H1 (cell line): ENCODE data around the gene C19orf38. TPM values are rescaled to one million over a fixed set of nuclear protein-coding genes. Genes with fewer than 3 reads are reported as not detected.

Experiments
- CTCF ChIA-PET: fragments of 300-600 bp; sonication (Branson Sonifier 250); formaldehyde crosslinking; loops from one replicate; lab custom pipeline; 2021; ENCODE audit not compliant: partially characterized antibody; lab: Charles Lee
- POLR2A ChIA-PET: fragments of 300-600 bp; sonication (Branson Sonifier 250); formaldehyde crosslinking; loops from one replicate; lab custom pipeline; 2021; ENCODE audit warnings: inconsistent platforms; ENCODE audit not compliant: partially characterized antibody; lab: Charles Lee
- DNase-seq, 2 experiments: peaks; one replicate each; pipeline versions ENCODE4 v3.0.0 to v3.0.0-alpha.2; 2010 to 2022; ENCODE audit warnings: low spot score in 2 of 2, low read depth in 1 of 2, mixed read lengths in 1 of 2
- FAIRE-seq: peaks from 2 replicates; lab custom pipeline; 2011; peaks lifted over from hg19 to GRCh38; lab: Jason Lieb, UNC
- H2AFZ ChIP-seq: 2 replicates; pipeline ENCODE4 v1.8.1; 2012; ENCODE audit warnings: low read length, inconsistent platforms
- H2AK5ac ChIP-seq: 2 replicates; pipeline ENCODE4 v1.6.1; 2013; ENCODE audit warnings: low read depth, low read length
- H2BK120ac ChIP-seq: replicated peaks from 2 replicates; pipeline ENCODE3; 2013; ENCODE audit warnings: low read depth, low read length, inconsistent platforms
- H2BK12ac ChIP-seq: 2 replicates; pipeline ENCODE4 v1.6.1; 2013; ENCODE audit warnings: low read depth, low read length
- H2BK15ac ChIP-seq: 2 replicates; pipeline ENCODE4 v1.6.1; 2013; ENCODE audit warnings: low read length
- H2BK20ac ChIP-seq: 2 replicates; pipeline ENCODE4 v1.6.1; 2013; ENCODE audit warnings: low read length
- H2BK5ac ChIP-seq: 2 replicates; pipeline ENCODE4 v1.6.1; 2013; ENCODE audit warnings: low read depth, low read length
- H3K14ac ChIP-seq: 2 replicates; pipeline ENCODE4 v1.6.1; 2013; ENCODE audit warnings: inconsistent platforms; ENCODE audit not compliant: insufficient read length
- H3K18ac ChIP-seq: 2 replicates; pipeline ENCODE4 v1.6.1; 2013; ENCODE audit warnings: low read length; ENCODE audit errors: extremely low read depth
- H3K23ac ChIP-seq: 2 replicates; pipeline ENCODE4 v1.6.1; 2013; ENCODE audit warnings: inconsistent platforms; ENCODE audit not compliant: insufficient read length
- H3K23me2 ChIP-seq: 2 replicates; pipeline ENCODE4 v1.6.1; 2013; ENCODE audit warnings: low read depth, low read length
- H3K27ac ChIP-seq: 2 replicates; pipeline ENCODE4 v1.6.1; 2011; ENCODE audit warnings: low read depth, low read length, inconsistent platforms
- H3K27me3 ChIP-seq, 4 experiments: replicated peaks in 1 of 4; 1 replicate in 1 of 4; 2 replicates in 3 of 4; pipeline versions ENCODE4 v1.6.1 to v1.8.1; 2011 to 2013; ENCODE audit warnings: low read length in 3 of 4, mild to moderate bottlenecking in 3 of 4, inconsistent platforms in 2 of 4, mixed read lengths in 2 of 4, moderate library complexity in 1 of 4; ENCODE audit not compliant: control insufficient read depth in 3 of 4, insufficient read depth in 3 of 4; ENCODE audit errors: extremely low read depth in 1 of 4
- H3K36me3 ChIP-seq, 4 experiments: 2 replicates each; pipeline versions ENCODE4 v1.6.1 to v1.8.1; 2011 to 2013; ENCODE audit warnings: mild to moderate bottlenecking in 4 of 4, low read length in 3 of 4, moderate library complexity in 2 of 4, control low read depth in 1 of 4, inconsistent platforms in 1 of 4; ENCODE audit not compliant: insufficient read depth in 4 of 4, control insufficient read depth in 2 of 4
- H3K4ac ChIP-seq: replicated peaks from 2 replicates; pipeline ENCODE3; 2013; ENCODE audit warnings: low read length, low read depth, mixed read lengths, inconsistent platforms; ENCODE audit not compliant: insufficient read length
- H3K4me1 ChIP-seq, 4 experiments: replicated peaks in 1 of 4; 1 replicate in 1 of 4; 2 replicates in 3 of 4; pipeline versions ENCODE4 v1.6.1 to v1.8.1; 2011 to 2013; ENCODE audit warnings: low read length in 3 of 4, inconsistent platforms in 2 of 4, mixed read lengths in 1 of 4; ENCODE audit not compliant: insufficient read depth in 4 of 4, control insufficient read depth in 3 of 4
- H3K4me2 ChIP-seq, 2 experiments: 2 replicates each; pipeline versions ENCODE4 v1.6.1 to v1.8.1; 2011 to 2013; ENCODE audit warnings: low read depth in 2 of 2, low read length in 2 of 2, control low read depth in 1 of 2, inconsistent platforms in 1 of 2, mild to moderate bottlenecking in 1 of 2; ENCODE audit not compliant: insufficient read depth in 1 of 2
- H3K4me3 ChIP-seq, 4 experiments: fragments of 200-600, 300-600 bp in 1 of 4; sonication (generic), shearing (Covaris generic), sonication (Bioruptor Twin) in 1 of 4; 2 replicates each; pipeline versions ENCODE4 v1.5.1 to v1.8.1; 2011 to 2016; ENCODE audit warnings: low read length in 4 of 4, low read depth in 3 of 4, control low read depth in 2 of 4, inconsistent platforms in 2 of 4, mild to moderate bottlenecking in 2 of 4, mixed read lengths in 1 of 4, moderate library complexity in 1 of 4; ENCODE audit not compliant: insufficient read depth in 2 of 4; ENCODE audit errors: extremely low read depth in 1 of 4
- H3K56ac ChIP-seq: replicated peaks from 2 replicates; pipeline ENCODE3; 2013; ENCODE audit warnings: low read depth, mild to moderate bottlenecking, mixed read lengths, low read length, inconsistent platforms; ENCODE audit not compliant: insufficient read length
- H3K79me1 ChIP-seq: 2 replicates; pipeline ENCODE4 v1.6.1; 2013; ENCODE audit warnings: low read depth, low read length, control low read depth
- H3K79me2 ChIP-seq, 2 experiments: 2 replicates each; pipeline versions ENCODE4 v1.6.1 to v1.8.1; 2012 to 2013; ENCODE audit warnings: low read length in 2 of 2, mild to moderate bottlenecking in 2 of 2, inconsistent platforms in 1 of 2; ENCODE audit not compliant: insufficient read depth in 2 of 2, control insufficient read depth in 1 of 2
- H3K9ac ChIP-seq, 4 experiments: replicated peaks in 1 of 4; 1 replicate in 1 of 4; 2 replicates in 3 of 4; pipeline versions ENCODE4 v1.6.1 to v1.8.1; 2011 to 2013; ENCODE audit warnings: low read depth in 3 of 4, low read length in 3 of 4, control low read depth in 2 of 4, mild to moderate bottlenecking in 2 of 4, moderate library complexity in 2 of 4, inconsistent platforms in 1 of 4; ENCODE audit errors: extremely low read depth in 1 of 4
- H3K9me3 ChIP-seq, 2 experiments: 2 replicates each; pipeline versions ENCODE4 v1.6.1 to v1.8.1; 2012 to 2013; ENCODE audit warnings: mild to moderate bottlenecking in 2 of 2, moderate library complexity in 2 of 2, control low read depth in 1 of 2, inconsistent platforms in 1 of 2, low read depth in 1 of 2, low read length in 1 of 2, mixed read lengths in 1 of 2; ENCODE audit not compliant: insufficient read depth in 2 of 2
- H4K20me1 ChIP-seq, 2 experiments: replicated peaks in 1 of 2; 2 replicates each; pipeline versions ENCODE3 to v1.8.1; 2011 to 2013; ENCODE audit warnings: inconsistent platforms in 2 of 2, low read length in 2 of 2, mild to moderate bottlenecking in 1 of 2; ENCODE audit not compliant: insufficient read depth in 2 of 2, control insufficient read depth in 1 of 2
- H4K5ac ChIP-seq: 2 replicates; pipeline ENCODE4 v1.6.1; 2013; ENCODE audit warnings: low read length, low read depth, mixed read lengths, inconsistent platforms; ENCODE audit not compliant: insufficient read length
- H4K8ac ChIP-seq: 2 replicates; pipeline ENCODE4 v1.8.0; 2013; ENCODE audit warnings: mild to moderate bottlenecking, moderate library complexity, low read length, inconsistent platforms; ENCODE audit not compliant: insufficient read depth; ENCODE audit errors: extremely low read depth
- H4K91ac ChIP-seq: replicated peaks from 2 replicates; pipeline ENCODE3; 2013; ENCODE audit warnings: low read length, mixed read lengths, inconsistent platforms; ENCODE audit not compliant: insufficient read length
- BRCA1 ChIP-seq: IDR thresholded peaks from 2 replicates; pipeline ENCODE4 v1.6.1; 2012; ENCODE audit warnings: low read depth, low read length, improper control_type of control experiment
- CHD2 ChIP-seq: IDR thresholded peaks from 2 replicates; pipeline ENCODE4 v1.6.1; 2012; ENCODE audit warnings: low read length, improper control_type of control experiment
- EGR1 ChIP-seq: IDR thresholded peaks from 2 replicates; pipeline ENCODE4 v1.6.1; 2011; ENCODE audit warnings: low read depth, low read length, borderline replicate concordance
- KDM4A ChIP-seq: IDR thresholded peaks from one replicate; pipeline ENCODE4 v1.7.1; 2012; ENCODE audit warnings: low read depth, mild to moderate bottlenecking, moderate library complexity, low read length, inconsistent platforms; ENCODE audit not compliant: severe bottlenecking
- RAD21 ChIP-seq, 2 experiments: IDR thresholded peaks in 1 of 2; conservative IDR thresholded peaks in 1 of 2; 2 replicates each; pipeline ENCODE4 v1.6.1; 2011; ENCODE audit warnings: low read depth in 2 of 2, low read length in 2 of 2, improper control_type of control experiment in 1 of 2, inconsistent platforms in 1 of 2, mild to moderate bottlenecking in 1 of 2, moderate library complexity in 1 of 2
- RNF2 ChIP-seq: fragments of 200-900, 300-1000 bp; sonication (generic); IDR thresholded peaks from 2 replicates; pipeline ENCODE4 v1.7.1; 2016; ENCODE audit warnings: borderline replicate concordance, low read depth, mild to moderate bottlenecking, antibody characterized with exemption, low read length; ENCODE audit not compliant: poor library complexity, severe bottlenecking; ENCODE audit errors: missing control alignments
- SIRT6 ChIP-seq: IDR thresholded peaks from one replicate; pipeline ENCODE4 v1.7.1; 2012; ENCODE audit warnings: low read length, inconsistent platforms
- SP1 ChIP-seq: IDR thresholded peaks from 2 replicates; pipeline ENCODE4 v1.6.1; 2011; ENCODE audit warnings: low read depth, low read length
- SP4 ChIP-seq: IDR thresholded peaks from 2 replicates; pipeline ENCODE4 v1.6.1; 2012; ENCODE audit warnings: low read length, inconsistent platforms
- SRF ChIP-seq: IDR thresholded peaks from 2 replicates; pipeline ENCODE4 v1.6.1; 2011; ENCODE audit warnings: mild to moderate bottlenecking, low read depth, low read length, moderate library complexity
- TAF7 ChIP-seq: optimal IDR thresholded peaks from 2 replicates; pipeline ENCODE3; 2011; ENCODE audit warnings: low read depth, mild to moderate bottlenecking, inconsistent platforms, low read length, moderate library complexity, borderline replicate concordance
- WGBS, 2 experiments: shearing (Covaris generic) in 1 of 2; methylation state at CpG; one replicate each; pipeline versions ENCODE4 v1.1.6 to v1.1.7; 2013 to 2015; ENCODE audit warnings: low lambda C conversion rate in 2 of 2, mixed read lengths in 2 of 2, inconsistent platforms in 1 of 2, low coverage in 1 of 2, missing lambda C conversion rate in 1 of 2; ENCODE audit not compliant: insufficient replicate concordance in 2 of 2, insufficient coverage in 1 of 2, insufficient read length in 1 of 2; ENCODE audit errors: extremely low coverage in 1 of 2, missing lambda C conversion rate in 1 of 2; 5-methylcytosine and 5-hydroxymethylcytosine counted together
- polyA plus RNA-seq, 7 experiments: library from polyadenylated mRNA; depleted of rRNA in 3 of 7; stranded (reverse) in 5 of 7; unstranded in 2 of 7; fragments of >200 nt in 5 of 7; fragments of 200-250 nt in 2 of 7; gene quantifications; 1 replicate in 5 of 7; 2 replicates in 1 of 7; 4 replicates in 1 of 7; pipeline versions ENCODE4 v1.2.1 to v1.2.3, GENCODE V29; 2011 to 2013; ENCODE audit warnings: missing spikeins in 2 of 7, mixed read lengths in 2 of 7
- total RNA-seq: library from RNA; stranded (reverse); fragmentation: NEBNext Ultra II Directional; extraction: Animal tissue kit (Norgen Biotek cat#: 25700); gene quantifications from 2 replicates; pipeline ENCODE4 v1.2.1, GENCODE V29; 2021

The C19orf38 gene
- total and polyA plus RNA-seq, 2 of the 8 experiments (the other 6 are each of a cell fraction or from before 2014, with no cell fraction given), result 0.53 TPM; not detected in 1

DNA sequence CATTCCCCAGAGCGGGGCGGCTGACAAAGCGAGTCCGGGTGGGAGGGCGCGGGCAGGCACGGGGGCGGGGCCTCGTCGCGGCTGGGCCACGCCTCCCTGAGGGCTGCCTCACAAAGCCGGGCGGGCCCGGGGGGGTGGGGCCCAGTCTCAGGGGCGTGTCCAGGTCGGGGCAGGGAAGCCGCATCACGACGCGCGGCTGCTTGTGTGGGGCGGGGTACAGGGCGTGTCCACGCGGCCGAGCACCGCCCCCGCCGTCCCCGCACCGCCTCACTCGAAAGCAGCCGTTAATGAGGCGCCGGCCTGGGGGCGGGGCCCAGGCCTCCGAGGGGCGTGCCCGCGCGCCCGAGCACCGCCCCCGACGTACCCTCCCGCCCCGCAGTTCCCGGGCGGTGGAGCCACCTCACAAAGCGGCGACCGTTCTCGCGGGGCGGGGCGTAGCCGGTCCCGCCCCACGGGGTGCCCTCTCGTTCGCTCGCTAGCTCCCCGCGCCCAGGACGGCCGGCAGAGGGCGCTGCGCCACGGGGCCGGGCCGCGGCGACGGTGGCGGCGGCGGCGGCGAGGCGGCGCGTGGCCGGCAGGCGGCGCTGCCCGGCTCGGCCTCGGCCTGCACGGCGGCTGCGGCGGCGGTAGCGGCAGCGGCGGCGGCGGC lies 22.9 kb downstream of the C19orf38 start, which contains the start of gene CARM1:
CARM1 (plus strand) TSS at position 599 of the 649 bp plus-strand sequence. CDS start 150 bp downstream, outside the sequence.
- no CpG with 5 or more reads among the region's 99 CpGs for WGBS, 2 experiments
- ChIA-PET CTCF (interaction anchor here (0.6 to 11.3 kb wide), 6 partner anchors 10 to 621 kb away, joined by 3 to 249 read pairs (median 10); partner anchors contain the start of gene C19orf38), POLR2A (interaction anchor here (0.6 to 2.9 kb wide), 4 partner anchors 11 to 22 kb away, joined by 3 to 21 read pairs (median 9); no protein-coding TSS in a partner anchor)
- no peaks in the 10 kb centered on the region for H3K27me3 ChIP-seq
- H2BK120ac ChIP-seq, result no peak within 1 kb of the TSS
- peak within 1 kb of the TSS; percentile 95; the same call in 1 of the 2 replicates for H2BK15ac ChIP-seq
- H3K4me1 ChIP-seq, result peaks cover 0 to 12% (median 2%) of the 10 kb centered on the region in 4 experiments; a peak in 5 of 7 replicates
- H3K23ac ChIP-seq, result no peak within 1 kb of the TSS
- H3K14ac ChIP-seq, result no peak within 1 kb of the TSS
- H4K20me1 ChIP-seq, result peaks cover 0 to 1% of the 10 kb centered on the region in 2 experiments
- no peak within 1 kb of the TSS for H2BK12ac ChIP-seq
- H3K79me1 ChIP-seq, result peaks cover 3% of the 10 kb centered on the region
- H4K5ac ChIP-seq, result peak within 1 kb of the TSS; percentile 97
- no peak within 1 kb of the TSS for H2AFZ ChIP-seq
- peak within 1 kb of the TSS; percentile 89 for H2BK5ac ChIP-seq
- H3K36me3 ChIP-seq, result peaks cover 0 to 3% (median 0%) of the 10 kb centered on the region in 4 experiments; a peak in 1 of 8 replicates
- peak within 1 kb of the TSS; percentile 65 to 94 (median 76) for H3K4me3 ChIP-seq
- DNase-seq (peak in 1 of 2 experiments; percentile 99), FAIRE-seq (no peak)
- H3K9me3 ChIP-seq, result no peaks in the 10 kb centered on the region
- peak within 1 kb of the TSS; percentile 85 for H4K91ac ChIP-seq
- peak within 1 kb of the TSS; percentile 79 for H3K56ac ChIP-seq
- peaks cover 0 to 40% of the 10 kb centered on the region in 2 experiments; a peak in 3 of 4 replicates for H3K79me2 ChIP-seq
- H3K4me2 ChIP-seq, result peak within 1 kb of the TSS; percentile 87 to 95
- peak within 1 kb of the TSS; percentile 78 for H3K4ac ChIP-seq
- H4K8ac ChIP-seq, result peak within 1 kb of the TSS; percentile 93
- peak within 1 kb of the TSS; percentile 86 for H3K27ac ChIP-seq
- H3K23me2 ChIP-seq, result peaks cover 8% of the 10 kb centered on the region; the same call in 1 of the 2 replicates
- H2BK20ac ChIP-seq, result no peak within 1 kb of the TSS
- H3K18ac ChIP-seq, result peak within 1 kb of the TSS; percentile 98
- H2AK5ac ChIP-seq, result no peak within 1 kb of the TSS; the same call in 1 of the 2 replicates
- peak within 1 kb of the TSS; percentile 69 to 97 (median 76) for H3K9ac ChIP-seq
- TF ChIP-seq SRF (peak; percentile 62), SIRT6 (no peak), CHD2 (peak; percentile 73), EGR1 (no peak; the same call in 1 of the 2 replicates), KDM4A (no peak), SP4 (peak; percentile 92), RNF2 (no peak), SP1 (peak; percentile 76), BRCA1 (peak; percentile 58; the same call in 1 of the 2 replicates), RAD21 (IDR thresholded peaks at IDR 0.05 in 1 of 2, conservative IDR thresholded peaks at IDR 0.05 in 1 of 2; ENCODE audit: low read depth in 2 of 2, low read length in 2 of 2) (peak; percentile 37 to 70; a peak in 3 of 4 replicates), TAF7 (peak; percentile 36)
